Naive thymus-derived CD4-positive, alpha-beta T cell (primary cell): ENCODE data around the gene TMEM117. TPM values are rescaled to one million over a fixed set of nuclear protein-coding genes. Genes with fewer than 3 reads are reported as not detected.
"Not testable (repeated sequence)": the region's sequence is repeated elsewhere in the genome, so short reads cannot be mapped to it uniquely, and the experiment has no call there.

Experiments used
- ATAC-seq: fragments of 150-1000 bp; cut with Tn5 transposase; 2 replicates; pipeline ENCODE4 v1.10.0; 2021; ENCODE audit warnings: mild to moderate bottlenecking, moderate library complexity
- CTCF ChIA-PET: fragments of 350-600 bp; sonication (Branson Sonifier 250); formaldehyde crosslinking; loops from one replicate; lab custom pipeline; 2021; ENCODE audit warnings: antibody characterized with exemption; lab: Charles Lee
- POLR2A ChIA-PET: fragments of 350-600 bp; sonication (Branson Sonifier 250); formaldehyde crosslinking; loops from one replicate; lab custom pipeline; 2021; ENCODE audit warnings: antibody characterized with exemption, inconsistent platforms; lab: Charles Lee
- DNase-seq, 9 donors: peaks; one replicate each; pipeline versions ENCODE4 v3.0.0 to v3.0.0-alpha.2; 2020 to 2022; ENCODE audit warnings: mixed read lengths in 1 of 9
- H3K27ac ChIP-seq: one replicate; pipeline ENCODE4 v1.7.0; 2013; ENCODE audit warnings: mild to moderate bottlenecking, low read depth, low read length, moderate library complexity
- H3K27me3 ChIP-seq, 2 donors: one replicate each; pipeline ENCODE4 v1.7.0; 2013; ENCODE audit warnings: low read length in 2 of 2, mild to moderate bottlenecking in 2 of 2, moderate library complexity in 2 of 2; ENCODE audit not compliant: control insufficient read depth in 2 of 2, insufficient read depth in 2 of 2
- H3K36me3 ChIP-seq, 3 experiments: 1 replicate in 2 of 3; 2 replicates in 1 of 3; pipeline ENCODE4 v1.7.0; 2013; ENCODE audit warnings: low read length in 3 of 3, mild to moderate bottlenecking in 3 of 3, moderate library complexity in 1 of 3; ENCODE audit not compliant: insufficient read depth in 3 of 3, control insufficient read depth in 2 of 3
- H3K4me1 ChIP-seq, 2 donors: one replicate each; pipeline ENCODE4 v1.7.0; 2013; ENCODE audit warnings: low read length in 2 of 2, mild to moderate bottlenecking in 2 of 2, moderate library complexity in 1 of 2; ENCODE audit not compliant: control insufficient read depth in 2 of 2, insufficient read depth in 2 of 2
- H3K4me3 ChIP-seq: 2 replicates; pipeline ENCODE4 v1.7.0; 2013; ENCODE audit warnings: mild to moderate bottlenecking, low read length
- H3K9me3 ChIP-seq, 3 experiments: 1 replicate in 2 of 3; 2 replicates in 1 of 3; pipeline ENCODE4 v1.7.0; 2013; ENCODE audit warnings: low read length in 3 of 3; ENCODE audit not compliant: control insufficient read depth in 2 of 3
- H3K27ac Mint-ChIP-seq, 9 donors: one replicate each; pipeline ENCODE4 v1.8.0; 2020 to 2022; ENCODE audit warnings: mixed read lengths in 9 of 9, mild to moderate bottlenecking in 8 of 9, moderate library complexity in 5 of 9, inconsistent platforms in 2 of 9
- H3K27me3 Mint-ChIP-seq, 5 donors: one replicate each; pipeline ENCODE4 v1.8.0; 2021 to 2022; ENCODE audit warnings: mixed read lengths in 5 of 5, mild to moderate bottlenecking in 1 of 5
- H3K36me3 Mint-ChIP-seq, 5 donors: one replicate each; pipeline ENCODE4 v1.8.0; 2020 to 2022; ENCODE audit warnings: mixed read lengths in 5 of 5, mild to moderate bottlenecking in 3 of 5, inconsistent platforms in 1 of 5
- H3K4me1 Mint-ChIP-seq, 7 donors: one replicate each; pipeline ENCODE4 v1.8.0; 2020 to 2022; ENCODE audit warnings: mixed read lengths in 7 of 7, mild to moderate bottlenecking in 3 of 7, inconsistent platforms in 1 of 7
- H3K4me3 Mint-ChIP-seq, 10 donors: one replicate each; pipeline ENCODE4 v1.8.0; 2020 to 2022; ENCODE audit warnings: mild to moderate bottlenecking in 10 of 10, mixed read lengths in 10 of 10, moderate library complexity in 6 of 10, inconsistent platforms in 2 of 10
- H3K9me3 Mint-ChIP-seq, 11 donors: one replicate each; pipeline ENCODE4 v1.8.0; 2020 to 2022; ENCODE audit warnings: mixed read lengths in 11 of 11, mild to moderate bottlenecking in 4 of 11, inconsistent platforms in 1 of 11, moderate library complexity in 1 of 11
- intact Hi-C, 2 donors: fragments of 100-400 bp; cut with micrococcal nuclease; formaldehyde crosslinking; loops; one replicate each; pipeline ENCODE4 v1.15.1; 2023
- polyA plus RNA-seq, 2 donors: library from polyadenylated mRNA; unstranded; fragments of 300-500 nt; fragmentation: Illumina TruSeq; gene quantifications; one replicate each; pipeline ENCODE4 v1.2.3, GENCODE V29; 2021
- total RNA-seq, 6 experiments: library from RNA in 5 of 6; stranded (reverse) in 5 of 6; gene quantifications; 1 replicate in 5 of 6; 2 replicates in 1 of 6; pipeline ENCODE4 v1.2.3 and lab custom pipeline; 2021 to 2026

The TMEM117 gene
- total and polyA plus RNA-seq, 7 experiments from 2014 or later: 0.31 to 6.6 (median 4.2) TPM

DNA sequence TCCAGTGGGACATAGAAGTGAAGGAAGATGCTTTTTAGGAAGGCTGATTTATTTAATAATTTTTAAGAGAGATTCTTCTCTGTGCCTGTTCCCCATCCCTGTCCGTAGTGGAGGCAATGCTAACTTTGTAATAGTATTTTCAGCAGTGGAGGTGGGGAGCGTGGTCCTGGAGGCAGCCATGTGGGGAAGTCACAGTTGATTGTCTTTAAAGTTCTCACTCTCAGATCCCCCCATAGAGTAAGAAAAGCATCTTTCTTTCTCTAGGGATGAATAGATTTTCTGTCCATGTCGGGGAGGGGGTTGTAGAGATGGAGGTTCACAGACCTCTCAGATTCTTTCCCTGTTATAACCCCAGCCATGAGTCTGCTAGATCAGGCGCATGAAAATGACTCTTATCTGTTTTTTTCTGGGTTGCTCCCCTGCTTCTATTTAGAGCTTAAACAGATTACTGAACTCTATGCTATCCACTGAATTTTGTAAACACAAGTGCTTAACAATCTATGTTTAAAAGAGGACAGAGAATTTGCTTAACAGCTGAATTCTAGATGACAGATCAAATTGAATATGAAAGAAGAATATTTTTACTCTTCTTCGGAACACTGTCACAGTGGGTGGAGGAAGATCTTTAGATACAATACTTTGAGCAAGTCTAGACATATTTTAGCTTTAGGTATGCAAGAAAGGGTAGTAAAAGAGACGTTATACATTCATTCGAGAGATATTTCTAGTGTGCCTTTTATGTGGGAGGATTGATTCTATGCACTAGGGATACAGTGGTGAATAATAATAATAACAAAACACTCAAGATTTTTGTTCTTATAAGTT, 25.3 kb downstream of the TMEM117 start:
- intact Hi-C loops: no loop called here
- no peak for DNase-seq
- H3K36me3 ChIP-seq: no peaks in the 10 kb centered on the region
- Mint-ChIP-seq H3K27me3 (no peaks in the 10 kb centered on the region), H3K9me3 (peaks cover 0 to 2% (median 0%) of the 10 kb centered on the region in 11 donors), H3K36me3 (peaks cover 0 to 4% (median 0%) of the 10 kb centered on the region in 5 donors), H3K4me1 (peaks cover 0 to 2% (median 0%) of the 10 kb centered on the region in 7 donors), H3K27ac (no peak overlapping the region), H3K4me3 (no peak overlapping the region)
- no peaks in the 10 kb centered on the region for H3K9me3 ChIP-seq
- no peaks in the 10 kb centered on the region for H3K4me1 ChIP-seq
- ATAC-seq: no peak
- H3K4me3 ChIP-seq: no peak overlapping the region
- no peaks in the 10 kb centered on the region for H3K27me3 ChIP-seq
- ChIA-PET POLR2A (no interaction called here), CTCF (interaction anchor here (1.2 kb wide), 1 partner anchor 21 kb away, joined by 3 read pairs; no protein-coding TSS in a partner anchor)
- H3K27ac ChIP-seq: no peak overlapping the region

DNA sequence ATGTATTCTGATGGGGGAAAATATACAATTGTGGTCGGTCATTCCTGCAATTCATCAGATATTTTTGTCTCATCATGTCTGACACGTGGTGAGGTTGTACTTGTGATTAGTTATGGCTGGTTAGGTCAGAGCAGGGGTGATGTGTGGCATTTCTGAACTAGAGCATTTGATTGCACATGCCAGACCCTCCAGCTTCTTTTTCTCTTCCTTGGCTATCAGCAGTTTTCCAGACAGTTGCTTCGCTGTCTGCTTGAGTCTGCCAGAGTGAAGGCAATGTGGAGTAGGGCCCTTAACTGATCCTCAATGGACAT, 25.9 kb downstream of the TMEM117 start:
- CTCF ChIA-PET: interaction anchor here (1.2 kb wide), 1 partner anchor 21 kb away, joined by 3 read pairs; no protein-coding TSS in a partner anchor
- peaks cover 0 to 4% (median 0%) of the 10 kb centered on the region in 5 donors for H3K36me3 Mint-ChIP-seq
- Histone ChIP-seq H3K4me1 (no peaks in the 10 kb centered on the region), H3K27ac (no peak overlapping the region), H3K36me3 (no peaks in the 10 kb centered on the region), H3K9me3 (no peaks in the 10 kb centered on the region), H3K27me3 (no peaks in the 10 kb centered on the region), H3K4me3 (no peak overlapping the region)
- ATAC-seq (no peak), DNase-seq (no peak)
- peaks cover 0 to 2% (median 0%) of the 10 kb centered on the region in 11 donors for H3K9me3 Mint-ChIP-seq
- H3K4me3 Mint-ChIP-seq: no peak overlapping the region
- no peaks in the 10 kb centered on the region for H3K27me3 Mint-ChIP-seq
- H3K4me1 Mint-ChIP-seq: peaks cover 0 to 2% (median 0%) of the 10 kb centered on the region in 7 donors
- intact Hi-C loops: no loop called here
- no peak overlapping the region for H3K27ac Mint-ChIP-seq
- POLR2A ChIA-PET: no interaction called here

DNA sequence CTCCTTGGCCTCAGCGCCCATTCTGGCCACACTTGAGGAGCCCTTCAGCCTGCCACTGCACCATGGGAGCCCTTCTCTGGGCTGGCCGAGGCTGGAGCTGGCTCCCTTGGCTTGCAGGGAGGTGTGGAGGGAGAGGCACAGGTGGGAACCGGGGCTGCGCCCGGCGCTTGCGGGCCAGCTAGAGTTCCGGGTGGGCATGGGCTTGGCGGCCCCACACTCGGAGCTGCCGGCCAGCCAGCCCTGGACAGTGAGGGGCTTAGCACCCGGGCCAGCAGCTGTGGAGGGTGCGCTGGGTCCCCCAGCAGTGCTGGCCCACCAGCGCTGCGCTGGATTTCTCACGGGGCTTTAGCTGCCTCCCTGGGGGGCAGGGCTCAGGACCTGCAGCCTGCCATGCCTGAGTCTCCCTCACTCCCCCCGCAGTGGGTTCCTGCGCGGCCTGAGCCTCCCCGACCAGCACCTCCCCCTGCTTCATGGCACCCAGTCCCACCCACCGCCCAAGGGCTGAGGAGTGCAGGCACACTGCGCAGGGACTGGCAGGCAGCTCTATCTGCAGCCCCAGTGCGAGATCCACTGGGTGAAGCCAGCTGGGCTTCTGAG, 28.0 kb downstream of the TMEM117 start:
- no peaks in the 10 kb centered on the region for H3K9me3 ChIP-seq
- H3K9me3 Mint-ChIP-seq: peaks cover 0 to 2% (median 0%) of the 10 kb centered on the region in 11 donors
- H3K4me1 ChIP-seq: no peaks in the 10 kb centered on the region
- no peak overlapping the region for H3K4me3 ChIP-seq
- H3K4me1 Mint-ChIP-seq: no peaks in the 10 kb centered on the region
- no peaks in the 10 kb centered on the region for H3K27me3 Mint-ChIP-seq
- H3K36me3 Mint-ChIP-seq: peaks cover 0 to 4% (median 0%) of the 10 kb centered on the region in 5 donors
- POLR2A ChIA-PET: no interaction called here
- intact Hi-C loops: no loop called here
- H3K27ac ChIP-seq: no peak overlapping the region
- no peaks in the 10 kb centered on the region for H3K36me3 ChIP-seq
- CTCF ChIA-PET: no interaction called here
- no peaks in the 10 kb centered on the region for H3K27me3 ChIP-seq
- no peak for DNase-seq
- no peak overlapping the region for H3K4me3 Mint-ChIP-seq
- ATAC-seq: no peak
- H3K27ac Mint-ChIP-seq: no peak overlapping the region

DNA sequence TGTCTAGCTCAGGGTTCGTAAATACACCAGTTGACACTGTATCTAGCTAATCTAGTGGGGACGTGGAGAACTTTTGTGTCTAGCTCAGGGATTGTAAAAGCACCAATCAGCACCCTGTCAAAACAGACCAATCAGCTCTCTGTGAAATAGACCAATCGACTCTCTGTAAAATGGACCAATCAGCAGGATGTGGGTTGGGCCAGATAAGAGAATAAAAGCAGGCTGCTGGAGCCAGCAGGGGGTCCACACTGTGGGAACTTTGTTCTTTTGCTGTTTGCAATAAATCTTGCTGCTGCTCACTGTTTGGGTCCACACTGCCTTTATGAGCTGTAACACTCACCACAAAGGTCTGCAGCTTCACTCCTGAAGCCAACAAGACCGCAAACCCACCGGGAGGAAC, 28.7 kb downstream of the TMEM117 start:
- H3K9me3 ChIP-seq, POLR2A ChIA-PET, H3K27me3 Mint-ChIP-seq, H3K36me3 ChIP-seq, H3K9me3 Mint-ChIP-seq, H3K27me3 ChIP-seq, DNase-seq, H3K36me3 Mint-ChIP-seq, H3K4me3 ChIP-seq, intact Hi-C loops, H3K4me3 Mint-ChIP-seq, ATAC-seq, H3K4me1 Mint-ChIP-seq, H3K27ac Mint-ChIP-seq, H3K27ac ChIP-seq, CTCF ChIA-PET, H3K4me1 ChIP-seq: not testable (repeated sequence)

DNA sequence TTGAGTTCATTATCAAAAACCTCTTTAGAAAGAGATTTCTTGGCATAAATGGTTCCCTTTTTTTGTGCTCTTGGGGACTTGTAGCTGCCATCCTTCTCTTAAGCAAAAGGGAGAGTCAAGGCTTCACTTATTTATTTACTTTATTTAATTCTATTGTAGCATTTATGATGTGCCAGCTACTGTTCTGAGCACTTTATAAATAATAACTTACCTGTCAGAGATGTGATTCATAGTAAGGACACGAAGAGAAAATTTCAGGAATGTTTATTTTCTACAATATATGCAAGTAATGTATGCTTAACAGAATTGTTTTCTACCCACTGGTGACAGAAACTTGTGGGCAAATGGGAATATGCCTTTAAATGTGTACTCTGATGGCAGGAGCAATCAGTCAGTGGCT, 33.3 kb downstream of the TMEM117 start:
- intact Hi-C loops: no loop called here
- DNase-seq (no peak), ATAC-seq (no peak)
- Histone ChIP-seq H3K4me3 (no peak overlapping the region), H3K9me3 (no peaks in the 10 kb centered on the region), H3K4me1 (no peaks in the 10 kb centered on the region), H3K36me3 (no peaks in the 10 kb centered on the region), H3K27me3 (no peaks in the 10 kb centered on the region), H3K27ac (no peak overlapping the region)
- no peak overlapping the region for H3K4me3 Mint-ChIP-seq
- H3K4me1 Mint-ChIP-seq: no peaks in the 10 kb centered on the region
- peaks cover 0 to 2% (median 0%) of the 10 kb centered on the region in 11 donors for H3K9me3 Mint-ChIP-seq
- ChIA-PET POLR2A (no interaction called here), CTCF (no interaction called here)
- peaks cover 0 to 3% (median 0%) of the 10 kb centered on the region in 5 donors for H3K27me3 Mint-ChIP-seq
- H3K36me3 Mint-ChIP-seq: peaks cover 0 to 3% (median 0%) of the 10 kb centered on the region in 5 donors
- H3K27ac Mint-ChIP-seq: no peak overlapping the region

DNA sequence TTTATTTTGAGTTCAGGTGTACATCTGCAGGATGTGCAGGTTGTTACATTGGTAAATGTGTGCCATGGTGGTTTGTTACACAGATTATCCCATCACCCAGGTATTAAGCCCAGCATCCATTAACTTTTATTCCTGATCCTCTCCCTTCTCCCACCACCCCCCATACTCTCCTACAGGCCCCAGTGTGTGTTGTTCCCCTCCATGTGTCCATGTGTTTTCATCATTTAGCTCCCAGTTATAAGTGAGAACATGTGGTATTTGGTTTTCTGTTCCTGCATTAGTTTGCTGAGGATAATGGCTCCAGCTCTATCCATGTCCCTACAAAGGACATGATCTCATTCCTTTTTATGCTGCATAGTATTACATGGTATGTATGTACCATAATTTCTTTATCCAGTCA, 33.9 kb downstream of the TMEM117 start:
- CTCF ChIA-PET, intact Hi-C loops, POLR2A ChIA-PET, H3K27ac Mint-ChIP-seq, H3K9me3 ChIP-seq, H3K4me1 Mint-ChIP-seq, H3K27me3 ChIP-seq, H3K27me3 Mint-ChIP-seq, H3K4me3 Mint-ChIP-seq, DNase-seq, ATAC-seq, H3K27ac ChIP-seq, H3K9me3 Mint-ChIP-seq, H3K4me3 ChIP-seq, H3K36me3 Mint-ChIP-seq, H3K36me3 ChIP-seq, H3K4me1 ChIP-seq: not testable (repeated sequence)
